HL-60/S4 treated with phorbol 12-myristate 13-acetate at 8.2 ng/mL for 4 days and 3 days (cell line): Measurements from ENCODE around the gene BCL2L13.

Experiments used
- in situ Hi-C: fragments of 300-500 bp; cut with MboI; formaldehyde crosslinking; loops from 2 replicates; pipeline ENCODE4 v1.15.0; 2022; ENCODE audit warnings: low sequenced_read_pairs

The BCL2L13 gene

DNA sequence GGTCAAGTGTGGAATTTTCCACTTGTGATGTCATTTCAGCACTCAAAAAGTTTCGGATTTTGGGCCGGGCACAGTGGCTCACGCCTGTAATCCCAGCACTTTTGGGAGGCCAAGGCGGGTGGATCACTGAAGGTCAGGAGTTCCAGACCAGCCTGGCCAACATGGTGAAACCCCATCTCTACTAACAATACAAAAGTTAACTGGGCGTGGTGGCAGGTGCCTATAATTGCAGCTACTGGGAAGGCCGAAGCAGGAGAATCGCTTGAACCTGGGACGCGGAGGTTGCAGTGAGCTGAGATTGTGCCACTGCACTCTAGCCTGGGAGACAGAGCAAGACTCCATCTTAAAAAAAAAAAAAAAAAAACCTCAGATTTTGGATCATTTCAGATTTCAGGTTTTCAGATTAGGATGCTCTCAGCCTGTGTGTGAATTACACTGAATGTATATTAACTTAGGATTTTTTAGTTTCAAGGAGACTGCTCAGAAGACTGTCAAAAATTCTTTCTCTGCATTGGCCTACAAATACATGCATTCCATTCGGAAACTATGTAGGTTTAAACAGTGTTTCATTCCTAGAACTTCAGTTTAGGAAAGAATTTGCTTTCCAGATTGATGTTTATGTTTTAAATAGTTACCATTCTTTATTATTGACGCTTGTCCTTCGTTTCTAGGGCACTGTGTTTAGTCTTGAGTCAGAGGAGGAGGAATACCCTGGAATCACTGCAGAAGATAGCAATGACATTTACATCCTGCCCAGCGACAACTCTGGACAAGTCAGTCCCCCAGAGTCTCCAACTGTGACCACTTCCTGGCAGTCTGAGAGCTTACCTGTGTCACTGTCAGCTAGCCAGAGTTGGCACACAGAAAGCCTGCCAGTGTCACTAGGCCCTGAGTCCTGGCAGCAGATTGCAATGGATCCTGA lies 87.7 kb downstream of the BCL2L13 start:
- in situ Hi-C loops: no loop called here

DNA sequence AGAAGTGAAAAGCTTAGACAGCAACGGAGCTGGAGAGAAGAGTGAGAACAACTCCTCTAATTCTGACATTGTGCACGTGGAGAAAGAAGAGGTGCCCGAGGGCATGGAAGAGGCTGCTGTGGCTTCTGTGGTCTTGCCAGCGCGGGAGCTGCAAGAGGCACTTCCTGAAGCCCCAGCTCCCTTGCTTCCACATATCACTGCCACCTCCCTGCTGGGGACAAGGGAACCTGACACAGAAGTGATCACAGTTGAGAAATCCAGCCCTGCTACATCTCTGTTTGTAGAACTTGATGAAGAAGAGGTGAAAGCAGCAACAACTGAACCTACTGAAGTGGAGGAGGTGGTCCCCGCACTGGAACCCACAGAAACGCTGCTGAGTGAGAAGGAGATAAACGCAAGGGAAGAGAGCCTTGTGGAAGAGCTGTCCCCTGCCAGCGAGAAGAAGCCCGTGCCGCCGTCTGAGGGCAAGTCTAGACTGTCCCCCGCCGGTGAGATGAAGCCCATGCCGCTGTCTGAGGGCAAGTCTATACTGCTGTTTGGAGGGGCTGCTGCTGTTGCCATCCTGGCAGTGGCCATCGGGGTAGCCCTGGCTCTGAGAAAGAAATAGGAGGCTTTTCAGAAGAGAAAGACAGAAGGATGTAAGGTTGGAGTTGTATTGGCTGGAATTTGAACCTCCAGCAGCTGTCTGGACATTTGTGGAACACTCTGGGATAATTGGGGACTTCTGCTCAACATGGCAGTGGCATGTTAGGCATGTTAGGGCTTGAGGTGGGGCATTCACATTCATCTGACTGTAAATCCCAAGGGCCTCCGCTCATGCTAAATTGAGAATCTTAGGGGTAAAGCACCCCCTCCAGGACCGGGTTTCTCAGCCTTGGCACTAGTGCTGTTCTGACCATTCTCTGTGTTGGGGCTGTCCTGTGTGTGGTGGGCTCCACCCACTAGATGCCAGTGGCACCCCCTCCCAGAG lies 88.7 kb downstream of the BCL2L13 start:
- in situ Hi-C loops: no loop called here

DNA sequence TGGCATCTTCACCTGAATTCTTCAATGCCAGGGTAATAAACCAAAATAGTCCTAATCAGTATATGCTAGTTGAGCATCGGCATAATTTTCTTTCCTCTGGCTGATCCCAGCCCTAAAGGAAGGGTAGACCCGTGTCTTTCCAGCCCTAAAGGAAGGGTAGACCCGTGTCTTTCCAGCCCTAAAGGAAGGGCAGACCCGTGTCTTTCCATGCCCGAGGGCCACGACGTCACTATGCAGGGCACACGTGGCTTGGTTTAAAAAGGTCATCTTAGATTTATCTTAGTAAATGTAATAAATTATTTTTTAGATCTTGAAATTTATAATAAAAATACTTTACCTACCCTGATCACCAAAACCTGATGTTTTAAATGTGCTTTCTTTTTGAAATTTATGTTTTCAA lies 90.2 kb downstream of the BCL2L13 start:
- in situ Hi-C loops: no loop called here

DNA sequence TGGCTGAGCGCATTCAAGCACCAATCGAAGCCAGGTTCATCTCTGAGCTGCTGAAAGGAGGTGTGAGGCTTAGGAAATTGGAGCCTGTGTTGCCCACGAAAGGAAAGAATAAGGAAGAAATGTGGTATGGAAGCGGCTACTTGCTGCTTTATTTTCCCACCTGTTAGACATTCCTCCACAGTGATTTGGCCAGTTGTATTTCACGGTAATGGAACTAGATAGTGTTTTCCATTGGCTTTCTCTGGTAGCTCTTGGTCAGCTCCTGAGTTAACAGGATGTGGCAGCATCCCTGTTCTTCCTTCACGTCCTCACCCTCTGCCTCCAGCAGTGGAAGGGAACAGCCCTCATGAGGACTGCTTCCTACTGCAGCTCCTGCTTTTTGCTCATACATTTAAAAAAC lies 91.0 kb downstream of the BCL2L13 start:
- in situ Hi-C loops: no loop called here

DNA sequence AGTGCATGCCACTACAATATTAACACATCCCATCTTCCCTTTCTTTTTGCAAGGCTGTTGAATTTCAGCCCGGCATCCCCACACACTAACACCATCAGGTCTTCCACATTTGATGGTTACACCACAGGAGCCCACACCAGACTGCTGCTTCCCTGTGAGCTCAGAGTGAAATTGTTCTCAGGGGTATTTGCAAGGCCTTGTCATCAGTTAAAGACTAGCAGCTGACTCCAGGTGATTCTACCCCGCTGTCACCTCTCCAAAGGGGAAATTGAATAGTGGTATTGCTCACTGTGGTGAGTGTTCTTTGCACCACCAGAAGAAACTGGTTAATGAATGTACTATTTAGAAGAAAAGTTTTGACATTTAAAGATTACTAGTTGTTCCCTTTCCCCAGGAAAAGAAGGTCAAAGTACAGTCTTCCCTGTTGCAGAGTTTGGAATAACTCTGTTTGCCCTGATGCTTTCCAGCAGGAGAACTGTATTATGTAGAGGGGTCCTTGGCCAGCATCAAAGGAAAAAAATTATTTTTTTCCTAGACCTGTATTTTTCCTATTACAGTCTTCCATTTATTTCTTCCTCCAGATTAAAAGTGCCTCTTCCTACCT lies 93.8 kb downstream of the BCL2L13 start:
- in situ Hi-C loops: no loop called here

DNA sequence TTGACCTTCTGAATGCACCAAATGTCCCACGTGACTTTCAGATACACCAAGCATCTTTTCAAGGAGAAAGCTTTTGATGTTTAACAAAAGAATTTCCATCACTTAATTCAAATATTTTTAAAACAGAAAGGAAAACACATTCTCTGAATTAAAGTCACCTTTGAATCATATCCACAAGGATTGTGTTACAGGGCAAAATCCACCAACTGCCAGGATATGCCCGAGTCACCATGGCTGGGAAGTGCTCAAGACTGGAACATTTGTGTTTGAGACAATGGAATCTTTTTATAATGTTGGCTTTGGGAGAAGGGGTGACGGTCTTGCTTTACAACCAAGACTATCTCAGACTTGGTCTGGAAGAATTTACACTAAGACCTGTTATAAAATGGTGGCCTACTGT lies 94.9 kb downstream of the BCL2L13 start:
- in situ Hi-C loops: no loop called here

DNA sequence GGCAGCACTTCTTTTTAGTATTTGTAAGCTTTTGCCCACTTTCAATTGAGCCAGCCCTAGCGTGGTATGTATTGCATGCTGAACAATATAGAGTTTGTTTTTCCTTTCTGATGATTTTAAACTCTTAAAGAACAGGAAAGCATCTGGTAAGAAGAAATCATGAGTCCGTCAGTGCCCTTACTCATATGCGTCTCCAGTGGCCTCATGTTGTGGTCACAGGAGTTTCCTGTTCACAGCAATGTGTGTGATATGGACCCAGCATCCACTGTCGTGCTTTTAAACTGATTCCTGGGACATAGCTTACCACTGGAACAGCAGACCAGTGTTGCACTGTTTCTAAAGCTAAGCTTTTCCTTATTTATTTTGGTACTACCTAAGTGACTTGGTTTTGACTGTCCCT lies 95.6 kb downstream of the BCL2L13 start:
- in situ Hi-C loops: no loop called here

DNA sequence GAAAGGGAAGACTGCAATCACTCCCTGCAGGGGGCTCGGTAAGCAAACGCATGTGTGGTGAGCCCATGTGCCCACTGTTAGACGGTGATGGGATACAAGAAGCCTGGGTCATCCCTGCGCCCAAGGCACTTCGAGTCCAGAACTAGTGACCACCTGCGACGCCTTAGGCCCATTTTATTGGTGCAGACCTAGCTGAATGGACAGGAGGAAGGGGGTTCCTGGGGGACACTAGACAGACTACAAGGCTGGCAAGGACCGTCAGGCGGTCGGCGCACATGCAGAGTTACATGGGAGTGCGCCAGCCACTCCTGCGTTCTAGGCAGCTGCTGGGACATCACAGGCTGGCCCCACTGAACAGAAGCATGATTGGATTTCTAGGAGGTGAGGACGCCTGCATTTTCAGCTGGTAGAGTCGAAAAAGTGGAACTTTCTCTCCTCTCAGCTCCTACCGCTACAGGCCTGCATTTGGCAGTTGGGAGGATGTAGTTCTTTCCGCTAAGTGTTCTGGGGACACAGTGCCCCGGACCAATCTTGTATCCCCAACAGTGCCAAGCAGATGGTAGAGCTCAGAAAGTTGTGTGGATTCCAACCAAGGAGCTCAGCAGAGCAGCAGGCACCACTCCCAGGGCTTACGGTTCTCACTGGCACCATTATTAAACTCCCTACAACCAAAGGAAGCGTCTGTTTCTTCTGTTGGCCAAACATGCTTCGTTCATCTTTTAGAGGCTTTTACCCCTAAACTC lies 100.0 kb downstream of the BCL2L13 start:
- in situ Hi-C loops: no loop called here

DNA sequence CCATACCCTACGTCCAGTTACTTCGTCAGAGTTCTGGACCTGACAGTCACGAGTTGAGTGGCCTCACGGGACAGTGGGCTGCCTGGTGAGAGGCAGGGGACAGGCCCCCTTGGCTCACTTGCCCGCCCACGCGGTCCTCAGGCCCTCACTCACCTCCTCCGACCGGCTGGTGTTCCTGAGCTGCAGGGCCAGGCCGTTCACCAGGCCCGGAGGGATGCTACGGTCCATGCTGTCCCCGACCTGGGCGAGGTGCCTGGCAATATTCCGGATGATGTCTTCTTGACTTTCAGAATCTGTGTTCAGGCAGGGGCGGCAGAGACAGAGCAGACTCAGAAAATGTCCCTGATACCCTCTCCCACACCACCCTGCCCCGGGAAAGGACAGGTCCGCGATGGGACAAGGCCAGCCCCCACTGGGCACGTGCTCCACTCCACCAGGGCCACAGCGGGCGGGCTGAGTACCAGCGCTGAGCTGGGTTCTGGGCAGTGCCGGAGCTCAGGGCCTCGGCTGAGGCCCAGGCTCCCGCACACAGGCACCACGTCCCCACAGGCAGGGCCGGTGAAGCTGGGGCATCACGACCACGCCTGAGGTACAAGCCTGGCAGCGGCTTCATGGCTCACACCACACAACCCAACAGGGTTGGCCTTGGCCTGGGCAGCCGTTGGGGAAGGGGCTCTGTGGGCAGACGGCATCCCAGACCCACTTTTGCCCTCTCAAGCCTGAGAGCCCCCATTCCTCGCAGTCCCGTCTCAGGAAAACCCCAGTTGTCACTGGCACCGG lies 100.8 kb downstream of the BCL2L13 start:
- in situ Hi-C loops: no loop called here

DNA sequence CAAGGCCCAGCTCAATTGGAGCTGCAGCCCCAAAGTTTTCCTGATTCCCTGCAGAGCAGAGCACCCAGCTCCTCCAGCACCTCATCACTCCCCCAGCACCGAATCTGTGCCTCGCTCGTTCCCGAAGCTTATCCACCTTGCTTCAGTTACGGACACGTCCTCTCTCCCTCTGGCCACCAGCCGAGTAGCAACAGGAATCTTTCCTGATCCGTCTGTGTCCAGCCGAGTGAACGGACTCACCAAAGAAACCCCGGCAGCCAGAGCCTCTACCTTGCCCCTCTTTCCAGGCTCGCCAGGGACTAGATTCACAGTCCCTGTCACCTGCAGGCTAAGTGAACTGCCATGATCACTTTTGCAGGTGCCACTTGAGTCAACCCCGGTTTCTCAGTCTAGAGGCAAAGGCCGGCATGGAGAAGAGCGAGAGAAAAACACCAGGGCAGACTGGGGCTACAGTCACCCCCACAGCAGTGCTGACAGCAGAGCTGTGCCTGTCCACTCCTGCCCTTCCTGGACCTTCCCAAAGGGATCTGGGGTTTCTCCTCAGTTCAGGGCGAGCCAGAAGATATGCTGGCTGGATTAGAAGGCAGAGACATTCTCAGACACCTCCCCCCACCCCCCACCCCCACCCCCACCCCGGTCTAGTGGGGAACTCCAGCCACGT lies 103.4 kb downstream of the BCL2L13 start:
- in situ Hi-C loops: loop anchor here (10.0 kb wide), 1 partner anchor 323 kb away; no protein-coding TSS in a partner anchor

DNA sequence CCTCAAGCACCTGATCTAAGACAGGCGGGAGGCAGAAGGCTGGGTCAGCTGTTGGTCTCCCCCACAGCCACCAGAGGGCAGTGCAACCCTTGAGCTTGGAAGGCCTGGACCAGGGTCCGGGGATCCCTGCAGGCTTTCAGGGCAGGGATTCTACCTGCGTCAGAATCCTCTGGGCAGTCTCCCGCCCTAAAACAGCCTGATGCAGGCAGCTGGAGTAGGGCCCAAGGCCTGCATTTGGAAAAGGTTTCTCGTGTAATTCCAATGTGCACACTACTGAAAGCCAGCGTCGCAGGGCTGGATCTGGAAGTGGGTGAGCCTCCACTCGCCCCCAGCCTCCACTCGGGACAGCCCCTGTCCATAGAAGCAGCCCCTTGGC lies 104.0 kb downstream of the BCL2L13 start:
- in situ Hi-C loops: loop anchor here (10.0 kb wide), 1 partner anchor 322 kb away; no protein-coding TSS in a partner anchor

DNA sequence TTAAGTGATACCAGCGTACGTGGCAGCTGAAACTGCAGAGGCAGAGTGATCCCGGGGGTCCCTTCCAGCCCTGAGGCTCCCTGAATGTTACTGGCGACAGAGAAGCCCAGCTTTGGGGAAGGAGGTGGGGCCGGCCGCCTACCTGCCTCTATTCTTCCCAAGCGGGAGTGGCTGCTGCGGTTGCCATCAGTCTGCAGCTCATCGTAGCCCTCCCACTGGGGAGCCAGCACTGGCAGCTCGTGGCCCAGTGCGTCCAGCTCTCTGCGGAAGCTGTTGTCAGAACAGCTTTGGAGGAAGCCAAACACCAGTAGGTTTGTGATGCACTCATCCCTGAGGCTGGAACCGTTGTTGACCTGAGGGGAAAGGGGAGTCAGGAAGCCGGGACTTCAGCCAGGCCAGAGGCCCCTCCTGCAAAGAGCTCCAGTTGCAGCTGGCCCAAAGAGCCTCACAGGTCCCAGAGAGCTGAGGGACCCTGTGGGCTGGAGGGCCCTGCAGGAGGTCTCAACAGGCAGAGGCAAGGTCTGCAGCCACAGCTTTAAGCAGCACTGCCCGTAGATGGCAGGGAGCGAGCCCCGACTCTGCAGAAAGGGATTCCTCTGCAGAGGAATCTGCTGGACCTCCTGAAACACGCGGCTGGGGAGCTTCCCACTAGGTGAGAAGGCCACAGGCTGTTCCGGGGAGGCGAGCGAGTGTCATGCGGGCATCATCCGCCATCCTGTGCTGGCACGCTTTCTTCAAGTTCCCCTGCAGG lies 105.3 kb downstream of the BCL2L13 start:
- in situ Hi-C loops: loop anchor here (10.0 kb wide), 1 partner anchor 321 kb away; no protein-coding TSS in a partner anchor

DNA sequence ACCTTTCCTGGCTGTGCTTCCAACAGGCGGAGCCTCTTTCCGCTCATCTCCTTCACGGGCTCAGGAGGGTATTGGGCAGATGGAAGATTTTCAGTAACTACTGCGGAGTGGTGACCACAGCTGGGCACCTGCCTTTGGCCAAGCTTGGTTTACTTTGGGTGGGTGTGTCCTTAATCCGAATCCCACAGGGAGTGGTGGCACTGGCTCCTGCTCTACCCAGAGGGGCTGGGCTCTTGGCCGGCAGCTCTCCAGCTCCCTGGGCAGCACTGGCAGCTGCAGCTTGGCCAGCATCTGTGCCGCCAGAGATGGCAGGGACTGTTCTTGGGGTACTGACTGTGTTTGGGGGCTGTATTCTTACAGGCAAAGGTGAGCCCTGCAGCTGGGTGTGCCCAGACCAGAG lies 105.9 kb downstream of the BCL2L13 start:
- in situ Hi-C loops: loop anchor here (10.0 kb wide), 1 partner anchor 320 kb away; no protein-coding TSS in a partner anchor

DNA sequence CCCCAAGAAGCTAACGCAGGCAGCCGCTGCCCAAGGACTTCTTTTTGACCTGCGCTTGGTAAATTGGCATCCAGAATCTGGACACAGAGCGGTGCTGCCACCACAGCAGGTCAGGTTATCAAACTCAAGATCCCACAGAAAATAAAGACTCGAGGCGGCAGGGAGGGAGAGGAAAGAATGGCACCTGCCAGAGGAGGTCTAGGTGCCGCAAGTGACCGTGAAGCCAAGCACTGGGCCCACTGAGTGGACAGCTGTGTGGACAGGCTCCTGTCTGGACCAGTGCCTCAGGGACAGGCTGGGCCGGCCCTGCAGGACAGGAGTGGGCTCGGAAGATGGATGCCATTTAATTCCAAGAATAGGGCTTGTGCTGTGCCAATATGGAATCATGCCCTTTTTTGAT lies 108.4 kb downstream of the BCL2L13 start:
- in situ Hi-C loops: loop anchor here (10.0 kb wide), 1 partner anchor 318 kb away; no protein-coding TSS in a partner anchor

DNA sequence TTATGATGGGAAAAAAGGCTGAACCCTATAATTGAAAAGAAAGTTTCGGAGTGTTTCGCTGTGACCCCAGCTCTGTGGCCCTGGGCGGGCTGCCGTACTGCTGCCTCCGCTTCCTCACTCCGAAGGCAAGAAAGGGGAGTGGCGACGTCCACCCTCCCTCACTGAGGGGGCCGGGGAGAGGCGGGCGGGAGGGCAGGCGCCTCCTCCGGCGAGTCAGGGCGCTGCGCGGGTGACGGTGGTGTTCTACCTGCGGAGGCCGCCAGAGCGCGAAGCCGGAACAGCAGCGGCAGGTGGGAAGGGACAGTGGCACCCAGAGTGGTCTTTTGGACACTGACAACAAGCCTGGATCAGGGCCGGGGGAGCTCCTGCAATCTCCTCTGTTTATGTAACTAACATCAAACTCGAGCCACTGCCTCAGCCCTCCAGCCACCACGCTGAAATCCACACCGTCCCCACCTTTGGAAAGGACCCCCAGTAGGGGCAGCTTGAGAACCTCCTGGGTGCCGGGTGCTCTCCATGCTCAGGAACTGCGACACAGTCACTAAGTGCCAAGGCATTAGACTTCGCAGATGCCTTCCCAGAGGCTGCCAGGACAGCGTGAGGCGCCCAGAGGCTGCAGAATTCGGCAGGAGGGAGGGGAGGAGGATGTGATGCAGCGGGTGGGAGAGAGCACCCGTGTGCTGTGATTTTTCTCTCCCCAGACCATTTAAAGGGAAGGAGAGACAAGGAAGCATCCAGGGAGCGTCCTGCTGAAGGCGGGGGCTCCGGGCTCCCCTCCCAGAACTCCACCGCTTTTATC lies 110.2 kb downstream of the BCL2L13 start:
- in situ Hi-C loops: loop anchor here (10.0 kb wide), 1 partner anchor 316 kb away; no protein-coding TSS in a partner anchor

DNA sequence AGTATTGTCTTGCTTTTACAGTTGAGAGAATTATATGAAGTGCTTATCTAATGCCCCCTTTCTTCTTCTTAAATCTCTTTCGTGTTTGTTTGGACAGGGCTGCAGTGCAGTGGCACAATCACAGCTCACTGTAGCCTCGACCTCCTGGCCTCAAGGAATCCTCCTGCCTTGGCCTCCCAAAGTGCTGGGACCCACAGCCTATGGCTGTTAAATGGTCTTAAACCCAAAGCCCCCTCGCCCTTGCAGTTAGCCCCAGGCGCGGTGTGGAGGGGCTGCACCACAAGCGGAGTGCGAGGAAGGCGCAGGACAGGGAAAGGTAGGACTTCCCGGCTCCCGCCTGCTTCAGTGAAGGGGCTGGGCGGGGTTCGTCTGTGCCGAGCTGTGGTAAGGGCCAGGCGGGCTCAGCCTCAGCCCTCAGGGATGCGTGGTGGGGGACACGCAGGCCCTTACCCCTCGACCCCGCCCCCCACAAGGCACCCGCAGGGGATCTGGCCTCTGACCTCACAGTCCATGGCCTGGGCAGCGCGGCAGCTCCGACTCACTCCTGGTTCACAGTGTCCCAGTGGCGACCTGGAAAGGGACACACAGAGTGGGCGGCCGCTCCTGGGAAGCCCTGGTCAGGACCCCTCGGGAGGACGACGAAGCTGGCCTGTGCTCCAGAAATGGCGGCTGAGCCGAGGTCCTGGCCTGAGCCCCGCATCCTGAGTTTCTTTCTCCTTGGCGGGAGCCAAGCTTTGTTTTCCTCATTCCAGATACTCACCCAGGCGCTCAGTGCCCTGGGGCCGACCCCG lies 111.2 kb downstream of the BCL2L13 start:
- in situ Hi-C loops: loop anchor here (10.0 kb wide), 1 partner anchor 315 kb away; no protein-coding TSS in a partner anchor
